Heart right ventricle (tissue), 16 donors: ENCODE measurements around the gene EPOP. TPM values are rescaled to one million over a fixed set of nuclear protein-coding genes. Genes with fewer than 3 reads are reported as not detected.

Experiments
- ATAC-seq, 8 donors: fragments of 200-7000 bp; cut with Tn5 transposase; one replicate each; pipeline ENCODE4 v1.9.1; 2020; ENCODE audit warnings: mild to moderate bottlenecking in 8 of 8, moderate library complexity in 8 of 8, moderate number of reproducible peaks in 1 of 8
- DNase-seq, 2 donors: peaks; one replicate each; pipeline ENCODE4 v3.0.0-alpha.2; 2020
- H3K27ac ChIP-seq, 10 donors: fragments of 200-600 bp; sonication (generic) in 2 of 10; one replicate each; pipeline versions ENCODE4 v1.5.0 to v1.8.0; 2020 to 2022; ENCODE audit warnings: mild to moderate bottlenecking in 3 of 10
- H3K27me3 ChIP-seq, 7 donors: fragments of 200-600 bp; one replicate each; pipeline ENCODE4 v1.8.0; 2021 to 2022; ENCODE audit warnings: mild to moderate bottlenecking in 2 of 7
- H3K36me3 ChIP-seq, 9 donors: fragments of 200-600 bp; sonication (generic) in 1 of 9; one replicate each; pipeline versions ENCODE4 v1.5.0 to v1.8.0; 2020 to 2022; ENCODE audit warnings: mild to moderate bottlenecking in 2 of 9
- H3K4me1 ChIP-seq, 9 donors: fragments of 200-600 bp; sonication (generic) in 1 of 9; one replicate each; pipeline versions ENCODE4 v1.5.0 to v1.8.0; 2020 to 2022; ENCODE audit warnings: mild to moderate bottlenecking in 4 of 9
- H3K4me3 ChIP-seq, 10 donors: fragments of 200-600 bp; sonication (generic) in 2 of 10; one replicate each; pipeline versions ENCODE4 v1.5.0 to v1.8.0; 2020 to 2022; ENCODE audit warnings: mild to moderate bottlenecking in 7 of 10, moderate library complexity in 2 of 10
- H3K9me3 ChIP-seq, 11 donors: fragments of 200-600 bp in 10 of 11; sonication (generic) in 2 of 11; one replicate each; pipeline versions ENCODE4 v1.5.0 to v1.8.0; 2013 to 2022; ENCODE audit warnings: mild to moderate bottlenecking in 2 of 11, control low read depth in 1 of 11, moderate library complexity in 1 of 11
- CTCF ChIP-seq, 9 donors: fragments of 200-600 bp; sonication (generic) in 2 of 9; IDR thresholded peaks; one replicate each; pipeline versions ENCODE4 v1.5.0 to v1.8.0; 2021 to 2022; ENCODE audit warnings: antibody characterized with exemption in 9 of 9, mild to moderate bottlenecking in 5 of 9, moderate library complexity in 1 of 9
- WGBS, 2 donors: extraction: QIAGEN DNeasy Blood & Tissue Kit; methylation state at CpG; one replicate each; pipeline ENCODE4 v1.1.7; 2013; ENCODE audit warnings: inconsistent platforms in 1 of 2; 5-methylcytosine and 5-hydroxymethylcytosine counted together
- intact Hi-C, 10 donors: fragments of 100-400 bp; cut with DNase I; formaldehyde crosslinking; loops; one replicate each; pipeline versions ENCODE4 v1.11.1 to v1.14.2; 2022
- polyA plus RNA-seq, 2 donors: library from polyadenylated mRNA; stranded (reverse); fragments of 200-250 nt; gene quantifications; one replicate each; pipeline ENCODE4 v1.2.3, GENCODE V29; 2013
- total RNA-seq, 10 donors: library from RNA; stranded (reverse); fragmentation: NEBNext Ultra II Directional in 3 of 10; extraction: Animal tissue kit (Norgen Biotek cat#: 25700) in 3 of 10; gene quantifications; one replicate each; pipeline versions ENCODE4 v1.2.1 to v1.2.4, GENCODE V29; 2021 to 2023
- donor health status: Arrhythmogenic right ventricular cardiomyopathy.
- donor health status: ischemic (EF 13 %, LVEDD 7.1; RV severe dilation, severe dysfunction).
- donor health status: healthy with polysubstance abuse.
- donor health status: DM: no; HTN: yes; CAD: no.
- donor health status: DM: no; HTN: no; CAD: no.
- donor health status: ischemic (EF 25% LVEDD 6.9; RV normal size, moderate dysfunction).
- donor health status: ischemic (EF 25% LVEDD 5.7; RV mildly dilated, moderate dysfunction).
- donor health status: healthy.
- donor health status: DM: yes; HTN: yes; CAD: no.
- donor health status: Ischemic cardiomyopathy.
- donor health status: ischemic (EF 35%, LVEDD 5.7; RV mildly dilated, moderate dysfunction).
- donor health status: nonischemic (EF 11% LVEDD 7.7; RV severe dilation, severe dysfunction).
- donor health status: DM: yes; HTN: yes; CAD: no.
- donor health status: PGD.
- donor health status: ischemic (EF 29% LVEDD 5.4; RV normal size, mild dysfunction).
- donor health status: nonischemic (EF 23%, LVEDD 6.1; RV moderate dilation, normal function).

EPOP gene
- total and polyA plus RNA-seq, 12 donors, result 0.25 to 2.2 (median 0.73) TPM

DNA sequence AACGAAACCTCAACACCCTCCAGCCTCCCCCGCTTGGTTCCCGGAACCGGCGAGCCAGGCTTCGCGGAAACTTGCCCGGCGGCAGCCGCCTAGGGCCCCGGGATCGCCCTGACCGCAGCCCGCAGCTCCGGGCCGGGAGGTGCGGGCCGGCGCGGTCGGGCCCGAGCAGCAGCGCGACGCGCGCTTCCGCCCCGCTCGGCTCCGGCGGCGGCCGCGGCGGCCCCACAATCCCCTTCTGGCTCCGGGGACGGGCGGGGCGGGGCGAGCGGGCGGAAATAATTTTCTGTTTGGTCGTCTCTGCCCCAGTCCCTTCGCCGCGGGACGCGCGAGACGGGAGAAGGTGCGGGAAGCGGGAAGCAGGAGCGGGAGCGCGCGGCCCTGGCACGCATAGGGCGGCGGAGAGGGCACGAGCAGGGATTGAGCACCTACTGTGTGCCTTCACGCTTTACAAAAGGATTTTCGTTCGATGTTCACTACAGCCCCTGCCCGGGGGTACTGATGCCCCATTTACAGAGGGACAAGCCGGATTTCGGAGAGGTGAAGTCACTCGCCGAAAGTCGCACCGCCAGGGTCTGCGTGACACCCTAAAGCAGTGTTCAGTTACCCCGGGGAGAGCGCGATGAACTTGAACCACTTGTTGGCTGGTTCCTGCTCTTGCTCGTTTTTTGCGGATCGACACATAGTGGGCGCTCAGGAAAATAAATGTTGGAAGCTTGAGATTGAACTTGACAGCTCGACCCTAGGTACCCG, 27.6 kb upstream of the EPOP start:
- H3K9me3 ChIP-seq, result no peaks in the 10 kb centered on the region
- ATAC-seq (peak; percentile 66 to 78 (median 72)), DNase-seq (peak; percentile 90 to 91)
- no peak for TF ChIP-seq CTCF (IDR thresholded peaks at IDR 0.05)
- H3K27me3 ChIP-seq, result no peaks in the 10 kb centered on the region
- peaks cover 0 to 5% (median 0%) of the 10 kb centered on the region in 9 donors for H3K36me3 ChIP-seq
- peak overlapping the region; percentile 60 to 96 (median 90) for H3K4me3 ChIP-seq
- intact Hi-C loops, result loop anchor here in 2 of 10 donors (2.0 to 5.0 kb wide), 2 partner anchors 45 to 50 kb away; partner anchors contain the start of genes PCGF2 (in 1 of the 2) and PSMB3 (in 1 of the 2)
- WGBS, 2 donors, result 0% methylated on average over 76 to 81 of the region's 81 CpGs
- H3K27ac ChIP-seq, result peak overlapping the region; percentile 72 to 100 (median 98)
- peaks cover 8 to 66% (median 31%) of the 10 kb centered on the region in 9 donors for H3K4me1 ChIP-seq

GRCh38 chr17:38701504-38702165, 26.9 kb upstream of the EPOP start:
- intact Hi-C loops, result loop anchor here in 3 of 10 donors (2.0 to 5.0 kb wide), 3 partner anchors 25 to 51 kb away; partner anchors contain the start of genes PCGF2 (in 1 of the 3) and PSMB3 (in 1 of the 3)
- DNase-seq (no peak), ATAC-seq (peak in 3 of 8 donors; percentile 0 to 1 (median 0))
- 1% methylated on average over 25 of the region's 25 CpGs for WGBS, 2 donors
- Histone ChIP-seq H3K4me3 (peak overlapping the region; percentile 16 to 96 (median 90)), H3K9me3 (no peaks in the 10 kb centered on the region), H3K36me3 (no peaks in the 10 kb centered on the region), H3K4me1 (peaks cover 5 to 59% (median 31%) of the 10 kb centered on the region in 9 donors), H3K27me3 (no peaks in the 10 kb centered on the region), H3K27ac (peak overlapping the region; percentile 72 to 100 (median 98))
- TF ChIP-seq CTCF (IDR thresholded peaks at IDR 0.05), result no peak

DNA sequence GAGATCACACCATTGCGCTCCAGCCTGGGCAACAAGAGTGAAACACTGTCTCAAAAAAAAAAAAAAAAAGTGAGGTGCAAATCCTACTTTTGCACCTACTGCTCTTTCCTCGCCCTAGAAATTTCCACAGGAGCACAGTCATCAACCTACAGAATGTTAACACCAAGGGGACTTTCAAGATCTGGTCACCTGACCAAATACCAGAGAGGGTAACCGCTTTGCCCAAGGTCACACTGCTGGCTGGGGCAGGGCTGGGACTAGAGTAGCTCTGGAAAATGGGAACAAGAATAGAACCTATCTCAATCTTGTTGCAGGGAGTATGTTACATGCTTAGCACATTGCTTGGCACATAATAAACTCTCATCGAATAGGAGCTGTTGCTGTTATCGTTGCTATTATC, 24.0 kb upstream of the EPOP start:
- no peak for TF ChIP-seq CTCF (IDR thresholded peaks at IDR 0.05)
- H3K9me3 ChIP-seq, result no peaks in the 10 kb centered on the region
- H3K36me3 ChIP-seq, result no peaks in the 10 kb centered on the region
- DNase-seq (no peak), ATAC-seq (no peak)
- intact Hi-C loops, result loop anchor here in 1 of 10 donors (5.0 kb wide), 1 partner anchor 34 kb away; the partner anchor contains the start of gene CISD3
- WGBS, 2 donors, result 78 to 81% methylated on average over 5 of the region's 5 CpGs
- H3K27ac ChIP-seq, result peak overlapping the region in 1 of 10 donors; percentile 20
- no peak overlapping the region for H3K4me3 ChIP-seq
- no peaks in the 10 kb centered on the region for H3K27me3 ChIP-seq
- H3K4me1 ChIP-seq, result peaks cover 10 to 58% (median 33%) of the 10 kb centered on the region in 9 donors

- peaks cover 13 to 48% (median 27%) of the 10 kb centered on the region in 9 donors for H3K4me1 ChIP-seq
- intact Hi-C loops, result loop anchor here in 1 of 10 donors (5.0 kb wide), 1 partner anchor 35 kb away; the partner anchor contains the start of gene CISD3
- WGBS, 2 donors, result 88 to 96% methylated on average over 4 of the region's 4 CpGs
- H3K27ac ChIP-seq, result no peak overlapping the region
- TF ChIP-seq CTCF (IDR thresholded peaks at IDR 0.05), result no peak
- H3K27me3 ChIP-seq, result no peaks in the 10 kb centered on the region
- no peak for DNase-seq
- ATAC-seq, result no peak
- H3K4me3 ChIP-seq, result no peak overlapping the region
- no peaks in the 10 kb centered on the region for H3K9me3 ChIP-seq
- no peaks in the 10 kb centered on the region for H3K36me3 ChIP-seq
Measured at GRCh38 chr17:38697061-38697820, 22.5 kb upstream of the EPOP start.
